ENCODE data around the gene MYO7A.
A peak's percentile ranks its signal among the peaks of the same experiment; 100 is the strongest.

The MYO7A gene

GRCh38 chr11:77147668-77148321 lies 19.7 kb downstream of the MYO7A start:
- no peak for DNase-seq

- DNase-seq = no peak
These were observed 21.1 kb downstream of the MYO7A start for GRCh38 chr11:77148963-77149715.

- no peak for DNase-seq
These were observed 21.8 kb downstream of the MYO7A start for GRCh38 chr11:77149716-77150392.

GRCh38 chr11:77150836-77151235 lies 22.8 kb downstream of the MYO7A start:
- DNase-seq = no peak

GRCh38 chr11:77151804-77152509 lies 23.9 kb downstream of the MYO7A start:
- peak; percentile 96 for DNase-seq

- DNase-seq = no peak
These were observed 24.8 kb downstream of the MYO7A start for GRCh38 chr11:77152846-77153245.

GRCh38 chr11:77153276-77154185 lies 25.5 kb downstream of the MYO7A start:
- no peak for DNase-seq

- no peak for DNase-seq
These were observed 26.5 kb downstream of the MYO7A start for GRCh38 chr11:77154381-77155081.

GRCh38 chr11:77155082-77155475 lies 27.0 kb downstream of the MYO7A start:
- no peak for DNase-seq

GRCh38 chr11:77155556-77156130 lies 27.6 kb downstream of the MYO7A start:
- DNase-seq = no peak

GRCh38 chr11:77156396-77157195 lies 28.6 kb downstream of the MYO7A start:
- no peak for DNase-seq

- no peak for DNase-seq
These were observed 30.1 kb downstream of the MYO7A start for GRCh38 chr11:77158041-77158695.

- DNase-seq = no peak
These were observed 31.3 kb downstream of the MYO7A start for GRCh38 chr11:77159219-77159936.

GRCh38 chr11:77159937-77160495 lies 32.0 kb downstream of the MYO7A start:
- DNase-seq = no peak

- no peak for DNase-seq
These were observed 35.2 kb downstream of the MYO7A start for GRCh38 chr11:77163271-77163670.

GRCh38 chr11:77165066-77165465 lies 37.0 kb downstream of the MYO7A start:
- no peak for DNase-seq

- no peak for DNase-seq
These were observed 38.0 kb downstream of the MYO7A start for GRCh38 chr11:77166021-77166420.

GRCh38 chr11:77167111-77167626 lies 39.1 kb downstream of the MYO7A start:
- no peak for DNase-seq

- DNase-seq = no peak
These were observed 39.7 kb downstream of the MYO7A start for GRCh38 chr11:77167791-77168190.

Data from GDM1 (cell line).